WTC11 (cell line): ENCODE results near the gene PIGN. TPM values are rescaled to one million over a fixed set of nuclear protein-coding genes. Genes with fewer than 3 reads are reported as not detected.

Experiments
- ATAC-seq: fragments of 200-7000 bp; cut with Tn5 transposase; 2 replicates; pipeline ENCODE4 v1.10.0; 2021; ENCODE audit warnings: mild to moderate bottlenecking, moderate library complexity
- CTCF ChIA-PET: fragments of 300-600 bp; sonication (Branson Sonifier 250); formaldehyde crosslinking; loops from one replicate; lab custom pipeline; 2021; ENCODE audit warnings: antibody characterized with exemption; lab: Charles Lee
- POLR2A ChIA-PET: fragments of 350-600 bp; sonication (Branson Sonifier 250); formaldehyde crosslinking; loops from one replicate; lab custom pipeline; 2021; ENCODE audit warnings: antibody characterized with exemption; lab: Charles Lee
- DNase-seq: peaks from one replicate; pipeline ENCODE4 v3.0.0; 2021; ENCODE audit warnings: low spot score
- H3K27ac Mint-ChIP-seq: 2 replicates; pipeline ENCODE4 v1.8.0; 2021; ENCODE audit warnings: mixed read lengths
- H3K27me3 Mint-ChIP-seq: 2 replicates; pipeline ENCODE4 v1.8.0; 2021; ENCODE audit warnings: low read depth, mild to moderate bottlenecking, moderate library complexity, mixed read lengths
- H3K36me3 Mint-ChIP-seq: 2 replicates; pipeline ENCODE4 v1.8.0; 2021; ENCODE audit warnings: mixed read lengths
- H3K4me1 Mint-ChIP-seq: 2 replicates; pipeline ENCODE4 v1.8.0; 2022; ENCODE audit warnings: mixed read lengths
- H3K4me3 Mint-ChIP-seq: 2 replicates; pipeline ENCODE4 v1.8.0; 2021; ENCODE audit warnings: mild to moderate bottlenecking, moderate library complexity, mixed read lengths
- H3K9me3 Mint-ChIP-seq: 2 replicates; pipeline ENCODE4 v1.8.0; 2021; ENCODE audit warnings: mixed read lengths
- AR ChIP-seq: fragments of 250-450 bp; sonication (Bioruptor Pico); IDR thresholded peaks from 2 replicates; pipeline ENCODE4 v1.9.0; 2021; ENCODE audit warnings: mild to moderate bottlenecking
- ATF2 ChIP-seq: sonication (generic); formaldehyde crosslinking; IDR thresholded peaks from 2 replicates; pipeline ENCODE4 v1.8.1; 2022; ENCODE audit warnings: low read depth, missing genetic modification reagents, borderline replicate concordance
- ATF6 ChIP-seq: sonication (generic); formaldehyde crosslinking; IDR thresholded peaks from 2 replicates; pipeline ENCODE4 v1.8.1; 2023; ENCODE audit warnings: mild to moderate bottlenecking, missing genetic modification reagents
- CBFB ChIP-seq: sonication (generic); formaldehyde crosslinking; IDR thresholded peaks from 2 replicates; pipeline ENCODE4 v1.8.1; 2022; ENCODE audit warnings: mild to moderate bottlenecking, low read depth, missing genetic modification reagents
- CREB1 ChIP-seq: sonication (generic); formaldehyde crosslinking; IDR thresholded peaks from 2 replicates; pipeline ENCODE4 v1.8.0; 2023; ENCODE audit warnings: mild to moderate bottlenecking, missing genetic modification reagents
- GABPB1 ChIP-seq: sonication (generic); formaldehyde crosslinking; IDR thresholded peaks from 2 replicates; pipeline ENCODE4 v1.8.1; 2023; ENCODE audit warnings: mild to moderate bottlenecking, missing genetic modification reagents
- HMGA2 ChIP-seq: fragments of 250-450 bp; sonication (Bioruptor Pico); IDR thresholded peaks from 2 replicates; pipeline ENCODE4 v1.4.0; 2021; ENCODE audit warnings: mild to moderate bottlenecking, moderate library complexity
- IRF1 ChIP-seq: sonication (generic); formaldehyde crosslinking; IDR thresholded peaks from 2 replicates; pipeline ENCODE4 v1.8.0; 2023; ENCODE audit warnings: missing genetic modification reagents
- JAZF1 ChIP-seq: fragments of 250-450 bp; sonication (Bioruptor Pico); IDR thresholded peaks from 2 replicates; pipeline ENCODE4 v1.9.0; 2021; ENCODE audit warnings: moderate library complexity, mild to moderate bottlenecking, inconsistent platforms
- MLX ChIP-seq: sonication (generic); formaldehyde crosslinking; IDR thresholded peaks from 2 replicates; pipeline ENCODE4 v1.8.1; 2023; ENCODE audit warnings: mild to moderate bottlenecking, missing genetic modification reagents, moderate library complexity
- MXD4 ChIP-seq: fragments of 250-450 bp; sonication (Bioruptor Pico); IDR thresholded peaks from 2 replicates; pipeline ENCODE4 v1.8.0; 2021; ENCODE audit warnings: mild to moderate bottlenecking, moderate library complexity, borderline replicate concordance
- MYBL2 ChIP-seq: sonication (generic); formaldehyde crosslinking; IDR thresholded peaks from 2 replicates; pipeline ENCODE4 v1.8.1; 2023; ENCODE audit warnings: mild to moderate bottlenecking, moderate library complexity, missing genetic modification reagents
- NFYB ChIP-seq: sonication (generic); formaldehyde crosslinking; conservative IDR thresholded peaks from 2 replicates; pipeline ENCODE4 v1.8.0; 2022; ENCODE audit warnings: low read depth, missing genetic modification reagents
- NR2C2 ChIP-seq: sonication (generic); formaldehyde crosslinking; IDR thresholded peaks from 2 replicates; pipeline ENCODE4 v1.8.0; 2022; ENCODE audit warnings: mild to moderate bottlenecking, missing genetic modification reagents
- ZNF219 ChIP-seq: sonication (generic); formaldehyde crosslinking; IDR thresholded peaks from 2 replicates; pipeline ENCODE4 v1.8.0; 2023; ENCODE audit warnings: missing genetic modification reagents, mild to moderate bottlenecking, borderline replicate concordance
- ZNF232 ChIP-seq: sonication (generic); formaldehyde crosslinking; IDR thresholded peaks from 2 replicates; pipeline ENCODE4 v1.8.0; 2022; ENCODE audit warnings: mild to moderate bottlenecking, missing genetic modification reagents
- ZNF281 ChIP-seq: sonication (generic); formaldehyde crosslinking; IDR thresholded peaks from 2 replicates; pipeline ENCODE4 v1.8.0; 2023; ENCODE audit warnings: mild to moderate bottlenecking, missing genetic modification reagents
- ZNF671 ChIP-seq: fragments of 250-450 bp; sonication (Bioruptor Pico); IDR thresholded peaks from 2 replicates; pipeline ENCODE4 v1.8.0; 2021; ENCODE audit warnings: mild to moderate bottlenecking
- total RNA-seq: library from RNA; stranded (reverse); gene quantifications from 3 replicates; pipeline ENCODE4 v1.2.3, GENCODE V29; 2021
- TF ChIP-seq, protein P1 (sequence below): fragments of 250-450 bp; sonication (Bioruptor Pico); IDR thresholded peaks from 2 replicates; pipeline ENCODE4 v1.9.0; 2021; ENCODE audit warnings: moderate library complexity, mild to moderate bottlenecking, inconsistent platforms, borderline replicate concordance
- TF ChIP-seq, protein P2 (sequence below): fragments of 250-450 bp; sonication (Bioruptor Pico); IDR thresholded peaks from 2 replicates; pipeline ENCODE4 v1.8.0; 2021; ENCODE audit warnings: mild to moderate bottlenecking

Gene PIGN
- total RNA-seq, 1 experiment from 2014 or later = 23.4 TPM

GRCh38 chr18:61993831-61994230, 193.0 kb downstream of the PIGN start:
- ChIA-PET POLR2A (no interaction called here), CTCF (no interaction called here)
- peaks cover 12% of the 10 kb centered on the region for H3K9me3 Mint-ChIP-seq
- H3K4me1 Mint-ChIP-seq = peaks cover 33% of the 10 kb centered on the region
- H3K27me3 Mint-ChIP-seq = no peaks in the 10 kb centered on the region
- DNase-seq = no peak
- no peak for ATAC-seq
- H3K4me3 Mint-ChIP-seq = no peak overlapping the region
- no peak for TF ChIP-seq MLX (CRISPR knock-in tag)
- TF ChIP-seq ZNF671 (CRISPR knock-in tag) = no peak
- no peak for TF ChIP-seq ATF6 (CRISPR knock-in tag)
- TF ChIP-seq, protein P1, sequence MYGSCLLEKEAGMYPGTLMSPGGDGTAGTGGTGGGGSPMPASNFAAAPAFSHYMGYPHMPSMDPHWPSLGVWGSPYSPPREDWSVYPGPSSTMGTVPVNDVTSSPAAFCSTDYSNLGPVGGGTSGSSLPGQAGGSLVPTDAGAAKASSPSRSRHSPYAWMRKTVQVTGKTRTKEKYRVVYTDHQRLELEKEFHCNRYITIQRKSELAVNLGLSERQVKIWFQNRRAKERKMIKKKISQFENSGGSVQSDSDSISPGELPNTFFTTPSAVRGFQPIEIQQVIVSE (CRISPR knock-in tag) = no peak
- no peak for TF ChIP-seq ZNF219
- no peak for TF ChIP-seq MYBL2 (CRISPR knock-in tag)
- TF ChIP-seq HMGA2 (CRISPR knock-in tag) = no peak
- no peak for TF ChIP-seq IRF1 (CRISPR knock-in tag)
- no peak for TF ChIP-seq CBFB
- TF ChIP-seq ZNF281 (CRISPR knock-in tag) = no peak
- no peak for TF ChIP-seq ZNF232 (CRISPR knock-in tag)
- TF ChIP-seq AR = no peak
- no peak for TF ChIP-seq JAZF1
- TF ChIP-seq MXD4 = no peak
- H3K27ac Mint-ChIP-seq = no peak overlapping the region
- H3K36me3 Mint-ChIP-seq = no peaks in the 10 kb centered on the region; the same call in 1 of the 2 replicates

DNA sequence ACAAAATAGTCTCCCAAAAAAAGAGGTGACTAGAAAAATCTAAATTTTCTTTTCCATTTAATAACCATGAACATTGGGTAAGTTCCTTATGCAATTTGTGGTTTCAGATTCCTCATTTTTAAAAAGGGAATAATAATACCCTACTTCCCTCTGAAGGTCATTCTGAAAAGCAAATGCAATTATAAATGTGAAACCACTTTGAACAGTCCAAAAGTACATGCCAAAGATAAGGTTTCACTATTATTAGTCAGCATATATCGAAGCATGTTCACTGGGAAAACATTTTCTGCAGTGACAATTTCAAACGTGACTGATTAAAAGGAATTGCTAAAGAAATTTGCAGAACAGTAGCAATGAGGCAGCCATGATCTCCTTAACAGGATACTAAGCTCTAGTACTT, 193.9 kb downstream of the PIGN start:
- POLR2A ChIA-PET = no interaction called here
- ATAC-seq (no peak), DNase-seq (no peak)
- H3K27ac Mint-ChIP-seq = no peak overlapping the region
- CTCF ChIA-PET = no interaction called here
- H3K9me3 Mint-ChIP-seq = peaks cover 6% of the 10 kb centered on the region
- H3K4me1 Mint-ChIP-seq = peaks cover 24% of the 10 kb centered on the region
- no peaks in the 10 kb centered on the region for H3K27me3 Mint-ChIP-seq
- H3K4me3 Mint-ChIP-seq = no peak overlapping the region
- no peaks in the 10 kb centered on the region; the same call in 1 of the 2 replicates for H3K36me3 Mint-ChIP-seq
- TF ChIP-seq, protein P2, sequence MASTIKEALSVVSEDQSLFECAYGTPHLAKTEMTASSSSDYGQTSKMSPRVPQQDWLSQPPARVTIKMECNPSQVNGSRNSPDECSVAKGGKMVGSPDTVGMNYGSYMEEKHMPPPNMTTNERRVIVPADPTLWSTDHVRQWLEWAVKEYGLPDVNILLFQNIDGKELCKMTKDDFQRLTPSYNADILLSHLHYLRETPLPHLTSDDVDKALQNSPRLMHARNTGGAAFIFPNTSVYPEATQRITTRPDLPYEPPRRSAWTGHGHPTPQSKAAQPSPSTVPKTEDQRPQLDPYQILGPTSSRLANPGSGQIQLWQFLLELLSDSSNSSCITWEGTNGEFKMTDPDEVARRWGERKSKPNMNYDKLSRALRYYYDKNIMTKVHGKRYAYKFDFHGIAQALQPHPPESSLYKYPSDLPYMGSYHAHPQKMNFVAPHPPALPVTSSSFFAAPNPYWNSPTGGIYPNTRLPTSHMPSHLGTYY = no peak
- TF ChIP-seq ATF2 (CRISPR knock-in tag) = no peak
- TF ChIP-seq NFYB = no peak
- no peak for TF ChIP-seq NR2C2
- no peak for TF ChIP-seq IRF1 (CRISPR knock-in tag)
- TF ChIP-seq GABPB1 = no peak
- TF ChIP-seq CREB1 (CRISPR knock-in tag) = no peak
